UCSD-AML1 (cell line): ENCODE data around the gene TBX1.

ENCODE experiments used
- DNase-seq: peaks from one replicate; lab custom pipeline; 2025; ENCODE audit not compliant: unreplicated experiment; lab: John Stamatoyannopoulos, UW

TBX1 gene

DNA sequence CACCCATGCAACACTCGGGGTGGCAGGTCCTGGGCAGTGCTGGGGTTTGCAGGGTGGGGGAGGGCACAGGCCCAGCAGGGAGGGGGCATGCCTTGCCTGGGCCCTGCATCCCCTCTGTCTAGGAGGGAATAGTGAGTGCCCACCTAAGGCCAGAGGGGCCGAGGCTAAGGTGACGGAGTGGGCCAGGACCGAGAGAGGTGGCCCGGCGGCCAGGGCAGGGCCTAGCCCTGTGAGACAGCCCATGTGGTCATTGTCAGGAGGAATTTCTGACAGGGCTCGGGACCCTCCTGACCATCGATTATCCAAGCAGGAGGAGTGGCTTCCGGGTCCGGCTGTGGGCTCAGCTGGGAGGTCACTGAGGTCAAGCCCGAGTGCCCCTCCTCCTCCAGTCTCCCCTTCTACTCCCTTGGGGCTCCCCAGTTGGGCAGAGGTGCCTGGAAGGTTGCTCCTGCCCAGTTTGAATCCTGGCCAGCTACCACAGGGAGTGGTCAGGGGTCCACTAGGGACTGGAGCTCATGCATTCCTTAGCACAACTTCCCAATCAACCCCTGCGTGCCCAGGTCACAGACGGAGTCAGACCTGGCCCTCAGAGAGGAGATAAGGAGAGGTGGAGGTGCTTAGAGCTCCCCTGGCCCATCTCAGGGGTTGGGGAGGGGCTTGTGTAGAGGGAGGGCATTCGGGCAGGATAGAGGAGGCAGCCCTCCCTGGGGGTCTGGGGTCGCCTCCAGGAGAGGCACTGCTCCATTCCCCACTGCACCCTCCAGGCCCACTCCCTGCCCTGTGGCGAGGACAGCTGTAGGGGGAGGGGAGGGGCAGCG is 22.5 kb upstream of the TBX1 start:
- no peak for DNase-seq

DNA sequence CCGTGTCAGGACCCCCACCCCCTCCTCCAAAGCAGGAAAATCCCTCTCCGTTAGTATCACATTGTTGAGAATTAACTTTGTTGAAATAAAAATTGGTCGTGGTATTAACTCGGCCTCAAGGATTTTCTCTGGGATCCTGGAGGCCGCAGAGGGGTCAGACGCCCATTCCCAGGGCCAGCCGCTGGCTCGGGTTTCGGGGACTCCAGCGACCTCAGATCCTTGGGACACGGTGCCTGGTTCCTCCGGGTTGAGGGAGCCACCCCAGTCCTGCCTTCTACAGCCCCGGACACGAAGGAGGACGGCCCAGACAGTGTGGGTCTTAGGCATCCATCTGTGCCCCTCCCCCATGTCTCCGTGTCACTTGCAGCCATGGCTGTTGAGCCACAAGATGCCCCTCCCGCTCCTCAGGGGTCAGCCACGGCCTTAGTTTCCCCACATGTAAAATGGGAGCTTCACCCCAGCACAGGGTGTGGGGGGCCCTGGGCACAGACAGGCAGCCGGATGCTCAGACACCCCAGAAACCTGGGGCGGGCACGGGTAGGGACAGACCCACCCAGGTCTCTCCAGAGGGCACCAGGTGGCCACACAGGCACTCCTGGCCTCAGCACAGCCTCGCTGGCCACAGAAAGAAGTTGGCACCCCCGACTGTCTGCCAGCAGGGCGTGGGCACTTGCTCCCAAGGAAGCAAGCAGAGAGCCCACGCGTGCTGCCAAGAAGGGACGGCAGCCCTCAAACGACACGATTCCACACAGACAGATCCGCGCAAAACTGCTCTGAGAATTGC is 21.7 kb upstream of the TBX1 start:
- DNase-seq = no peak

DNA sequence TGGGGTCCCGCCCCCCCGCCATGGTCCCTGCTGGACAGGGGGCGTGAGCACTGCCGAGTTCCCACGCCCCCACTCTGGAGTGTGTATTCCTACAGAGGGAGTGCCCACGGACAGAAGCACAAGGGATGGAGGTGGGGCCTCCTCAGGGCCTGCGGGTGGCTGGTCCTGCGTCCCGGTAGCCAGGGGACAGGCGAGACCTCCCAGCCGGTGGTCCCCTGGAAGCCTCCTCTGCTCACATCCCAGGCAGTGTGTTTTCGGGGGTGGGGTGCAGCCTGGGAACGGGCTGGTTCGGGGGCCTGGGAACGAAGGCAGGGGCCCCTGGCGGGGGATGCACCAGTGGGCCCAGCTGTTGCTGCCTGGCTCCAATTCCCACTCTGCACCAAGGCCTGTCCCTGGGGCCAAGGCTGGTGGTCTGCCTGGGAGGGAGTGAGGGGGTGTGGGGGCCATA is 21.1 kb upstream of the TBX1 start:
- DNase-seq = no peak

DNA sequence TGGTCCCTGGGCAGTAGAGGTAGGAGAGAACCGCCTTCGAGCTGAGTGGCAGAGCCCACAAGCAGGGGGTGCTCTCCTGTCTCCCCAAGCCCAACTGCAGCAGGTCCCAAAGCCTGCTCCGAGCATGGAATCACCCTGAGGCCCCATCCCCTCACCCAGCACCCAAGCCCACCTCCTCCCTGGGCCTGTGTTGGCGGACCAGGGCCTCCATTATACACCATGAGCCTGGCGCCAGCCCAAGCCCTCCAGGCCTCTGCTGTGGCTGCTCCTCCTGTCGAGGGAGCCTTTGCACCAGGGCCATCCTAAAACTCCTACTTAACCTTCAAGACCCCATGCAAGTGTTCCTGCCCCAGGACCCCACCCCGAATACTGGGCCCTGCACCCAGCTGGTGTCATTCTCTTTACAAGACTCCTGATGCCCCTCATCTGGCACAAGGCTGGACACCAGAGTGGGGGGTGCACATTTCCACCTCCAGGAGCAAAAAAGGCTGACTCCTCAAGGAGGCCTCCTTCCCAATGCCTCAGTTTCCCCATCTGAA is 20.6 kb upstream of the TBX1 start:
- no peak for DNase-seq

DNA sequence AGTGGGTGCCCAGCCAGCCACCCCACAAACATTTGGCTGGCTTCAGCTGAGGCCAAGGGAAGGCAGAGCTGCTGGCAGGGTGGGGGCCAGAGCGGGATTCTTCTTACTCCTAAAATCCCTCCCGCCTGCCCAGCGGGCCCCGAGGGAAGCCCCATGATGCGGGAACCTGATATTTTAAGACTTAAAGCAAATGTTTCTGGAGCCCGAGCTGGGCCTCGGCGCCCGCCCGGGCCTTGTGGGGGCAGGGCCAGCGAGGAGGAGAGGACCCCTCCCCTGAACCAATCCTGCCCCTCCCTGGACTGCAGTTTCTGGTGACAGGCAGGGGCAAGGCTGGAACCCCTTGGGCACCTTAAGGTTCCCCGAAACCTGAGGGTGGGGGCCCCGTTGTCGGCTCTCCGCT is 20.0 kb upstream of the TBX1 start:
- no peak for DNase-seq

GRCh38 chr22:19741053-19741452 is 19.5 kb upstream of the TBX1 start:
- no peak for DNase-seq

DNA sequence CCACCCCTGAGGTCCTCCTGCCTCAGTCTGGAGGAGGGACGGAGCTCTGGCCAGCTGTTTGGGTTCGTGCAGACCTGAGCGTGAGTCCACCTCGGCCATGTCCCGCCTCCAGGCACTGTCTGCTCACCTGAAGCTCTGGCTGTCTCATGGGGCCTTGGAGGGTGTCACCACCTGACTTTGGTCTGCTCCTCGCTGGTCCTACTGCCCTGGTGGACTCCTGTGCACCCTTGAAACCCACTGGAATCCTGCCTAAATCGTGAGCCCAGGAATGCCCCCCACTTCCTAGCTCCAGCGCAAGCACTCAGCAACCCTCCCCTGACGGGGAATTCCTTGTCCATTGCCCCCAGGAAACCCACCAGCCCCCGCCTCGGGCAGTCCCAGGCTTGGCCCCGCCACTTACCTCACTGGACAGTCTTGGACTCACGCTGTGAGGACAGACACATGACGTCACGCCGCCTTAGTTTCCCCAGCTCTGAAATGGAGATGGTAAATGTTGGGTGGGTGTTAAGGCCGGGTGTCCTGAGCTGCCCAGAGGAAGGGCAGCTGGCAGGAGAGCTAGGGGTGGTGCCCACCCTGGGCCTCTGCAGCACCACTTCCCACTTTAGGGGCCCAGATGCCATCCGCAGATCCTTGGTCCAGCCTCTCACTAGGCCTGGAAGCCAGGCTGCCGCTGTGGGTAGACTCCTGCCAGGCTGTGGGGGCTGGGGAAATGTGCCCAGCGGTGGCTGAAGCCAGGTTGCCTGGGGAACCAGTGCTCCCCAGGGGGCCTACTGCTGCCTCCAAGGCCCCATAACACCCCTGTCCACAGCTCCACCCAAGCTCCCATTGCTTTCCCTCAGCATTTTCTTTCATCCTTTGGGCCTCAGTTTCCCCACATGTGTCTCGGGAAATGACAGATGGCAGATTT is 18.2 kb upstream of the TBX1 start:
- DNase-seq = no peak

- no peak for DNase-seq
These were observed 17.5 kb upstream of the TBX1 start for GRCh38 chr22:19743081-19743480.

GRCh38 chr22:19743651-19744050 is 16.9 kb upstream of the TBX1 start:
- no peak for DNase-seq

- no peak for DNase-seq
These were observed 16.1 kb upstream of the TBX1 start for GRCh38 chr22:19744350-19745006.

DNA sequence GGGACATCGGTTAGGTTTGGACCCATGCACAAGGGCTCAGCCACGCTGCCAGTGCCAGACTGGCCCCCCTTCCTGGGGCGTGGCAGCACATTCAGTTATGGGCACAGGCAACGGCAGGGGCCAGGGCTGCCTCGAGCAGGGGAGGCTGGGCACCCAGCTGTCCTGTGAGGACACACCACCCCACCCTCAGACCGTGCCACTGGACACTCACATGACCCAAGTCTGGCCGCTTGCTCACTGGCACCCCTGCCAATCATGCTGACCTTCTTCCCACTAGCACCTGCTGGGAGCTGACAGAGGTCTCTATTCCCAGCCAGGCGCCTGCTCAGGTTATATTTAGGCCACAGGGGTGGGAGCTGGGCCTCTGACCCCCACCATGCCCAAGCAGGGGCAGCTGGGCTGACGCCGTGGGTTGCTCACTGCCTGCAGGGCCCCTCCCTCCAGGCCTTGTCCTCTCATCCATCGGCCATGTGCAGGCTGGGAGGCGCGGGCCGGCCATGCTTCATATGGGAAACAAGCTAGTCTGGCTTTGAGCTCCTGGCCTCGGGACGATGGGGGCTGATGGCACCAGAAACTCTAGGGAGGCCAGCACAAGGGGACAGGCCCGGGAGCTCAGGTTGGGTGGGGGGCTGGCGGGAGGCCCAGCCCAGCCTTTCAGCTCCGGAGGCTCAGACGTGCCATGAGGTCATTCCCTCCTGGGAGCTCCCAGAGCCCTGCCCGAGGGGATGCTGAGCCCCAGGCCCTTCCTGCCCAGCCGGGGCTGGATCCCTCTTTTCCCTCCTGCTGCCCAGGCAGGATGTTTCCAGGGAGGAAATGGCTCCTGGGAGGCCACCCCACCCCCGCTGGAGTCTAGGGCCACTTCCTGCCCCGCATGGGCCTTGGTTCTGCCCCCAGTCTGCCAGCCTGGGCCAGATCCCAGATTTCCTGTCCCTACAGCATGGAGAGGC is 15.2 kb upstream of the TBX1 start:
- DNase-seq = no peak

DNA sequence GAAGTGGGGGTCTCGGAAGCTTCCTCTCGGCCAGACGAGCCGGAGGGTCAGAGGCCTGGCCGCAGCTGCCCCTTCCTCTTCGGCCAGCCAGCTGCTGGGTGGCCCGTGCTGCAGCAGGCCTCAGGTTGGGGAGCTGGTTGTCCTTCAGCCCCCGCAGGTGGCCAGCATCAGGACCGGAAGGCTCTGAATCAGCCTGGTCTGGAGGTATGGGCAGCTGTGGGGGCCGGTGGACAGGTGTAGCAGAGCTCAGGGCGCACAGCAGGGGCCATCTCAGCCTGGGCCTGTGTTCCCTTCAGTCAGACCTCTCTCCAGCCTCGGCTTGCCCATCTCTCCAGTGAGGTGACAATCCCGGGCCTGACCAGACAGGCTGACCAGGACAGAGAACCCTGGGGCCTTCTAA is 13.9 kb upstream of the TBX1 start:
- DNase-seq = no peak

DNA sequence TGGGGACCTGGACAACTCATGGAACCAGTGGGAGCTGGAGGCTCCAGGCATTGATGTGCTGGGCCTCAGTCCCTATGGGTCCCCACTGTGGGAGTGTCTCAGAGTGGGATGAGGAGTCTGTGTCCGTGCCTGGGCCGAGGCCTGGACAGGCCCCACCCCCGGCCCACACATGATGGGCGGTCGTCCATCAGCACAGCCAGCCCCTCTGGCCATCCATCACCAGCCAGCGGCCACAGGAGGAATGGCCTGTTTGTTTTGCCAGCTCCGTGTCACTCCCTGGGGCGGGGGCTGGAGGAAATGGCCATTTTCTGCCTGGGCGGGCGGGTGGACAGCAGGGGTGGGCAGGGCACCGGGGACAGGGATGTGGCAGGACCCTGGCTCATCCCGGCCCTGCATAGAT is 13.0 kb upstream of the TBX1 start:
- no peak for DNase-seq

- no peak for DNase-seq
These were observed 12.4 kb upstream of the TBX1 start for GRCh38 chr22:19748139-19748538.

DNA sequence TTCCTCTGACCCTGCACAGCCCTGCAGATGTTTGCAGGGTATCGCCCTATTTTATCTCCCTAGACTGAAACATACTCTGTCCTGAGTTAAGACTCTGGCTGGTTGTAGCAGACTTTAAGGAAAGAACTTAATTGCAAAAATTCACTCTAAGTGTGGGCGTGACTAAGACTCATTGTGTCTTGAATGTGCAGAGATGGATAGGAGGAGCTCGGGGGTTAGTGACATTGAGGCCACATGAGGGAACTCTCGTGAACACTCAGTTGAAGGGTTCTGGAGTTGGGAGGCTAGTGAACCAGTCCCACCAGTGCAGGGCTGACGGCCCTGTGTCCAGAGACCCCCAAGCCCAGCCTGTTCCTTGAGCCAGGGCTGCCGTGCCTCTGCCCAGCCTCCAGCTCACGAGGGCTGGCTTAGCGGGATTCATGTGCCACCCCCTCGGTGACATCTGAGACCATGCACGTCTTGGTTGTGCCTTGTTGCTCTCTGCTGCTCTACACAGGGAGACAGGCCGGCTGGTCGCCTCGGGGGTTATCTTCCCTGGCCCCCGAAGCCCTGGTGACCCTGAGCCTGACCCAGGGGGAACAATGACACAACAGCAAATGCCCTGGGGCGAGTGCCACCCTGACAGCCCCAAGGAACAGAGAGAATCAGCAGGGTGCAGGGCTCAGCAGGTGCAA is 11.4 kb upstream of the TBX1 start:
- no peak for DNase-seq

GRCh38 chr22:19749876-19750275 is 10.7 kb upstream of the TBX1 start:
- DNase-seq = no peak

DNA sequence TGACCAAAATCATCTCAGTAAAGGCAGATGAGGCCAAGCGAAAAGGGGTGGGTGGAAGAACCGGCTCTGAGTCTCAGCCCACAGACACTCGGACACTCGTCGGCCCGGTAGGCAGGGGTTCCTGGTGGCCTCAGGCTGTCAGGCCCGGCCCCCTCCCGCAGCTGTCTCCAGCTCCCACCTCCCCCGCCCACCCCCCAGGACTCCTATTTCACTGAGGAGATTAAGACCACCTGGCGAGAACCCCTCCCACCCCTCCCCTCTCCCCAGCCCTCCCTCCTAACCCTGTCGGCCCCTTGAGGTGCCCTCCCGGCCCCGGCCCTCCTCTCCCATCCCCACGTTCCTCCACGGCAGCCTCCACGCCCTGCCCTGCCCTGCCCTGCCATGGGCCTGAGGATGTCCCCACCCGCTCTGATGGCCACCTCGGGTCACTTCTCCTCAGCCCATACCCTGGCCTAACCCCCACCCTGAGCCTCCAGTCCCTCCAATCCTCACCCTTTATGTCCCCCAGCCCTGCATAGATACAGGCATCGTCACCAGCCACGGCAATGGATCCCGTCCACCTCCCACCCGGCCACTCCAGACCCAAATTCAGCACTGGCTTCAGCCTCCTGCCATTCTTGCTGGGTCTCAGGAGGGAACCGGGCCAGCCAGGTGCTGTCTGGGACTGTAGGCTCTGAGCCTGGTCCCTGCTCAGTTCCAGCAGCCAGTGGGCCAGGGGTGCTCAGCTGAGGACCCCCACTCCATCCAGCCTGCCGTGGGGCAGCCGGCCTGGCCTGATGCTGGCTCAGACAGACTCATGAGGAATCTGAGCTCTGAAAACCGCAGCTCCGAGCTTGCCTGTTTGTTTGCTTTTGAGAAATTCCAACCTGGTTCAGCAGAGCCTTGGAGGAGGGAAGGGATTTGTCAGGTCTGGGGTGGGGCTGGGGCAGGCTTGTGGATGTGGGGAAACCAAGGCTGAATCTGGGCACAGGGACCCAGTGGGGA is 9.8 kb upstream of the TBX1 start:
- no peak for DNase-seq
